HepG2 (cell line): ENCODE data around the gene CAMTA2. TPM values are rescaled to one million over a fixed set of nuclear protein-coding genes. Genes with fewer than 3 reads are reported as not detected.
A peak's percentile ranks its signal among the peaks of the same experiment; 100 is the strongest.

Experiments
- ATAC-seq: fragments of 200-7000 bp; cut with Tn5 transposase; 3 replicates; pipeline ENCODE4 v1.9.1; 2020; ENCODE audit warnings: mild to moderate bottlenecking, moderate library complexity
- BruUV-seq: library from RNA; stranded (reverse); fragments of 400-500 nt; replicated peaks from 2 replicates; lab custom pipeline; 2021; lab: Mats Ljungman, UMichigan
- CTCF ChIA-PET: fragments of 300-600 bp; formaldehyde crosslinking; extraction: SDS; loops from one replicate; lab custom pipeline; 2021; ENCODE audit warnings: low total read pairs, inconsistent platforms, low intra/inter-chr PET ratio; lab: Yijun Ruan, JAX
- POLR2A ChIA-PET: fragments of 350-600 bp; sonication (Branson Sonifier 250); formaldehyde crosslinking; loops from one replicate; lab custom pipeline; 2020; ENCODE audit warnings: antibody characterized with exemption, inconsistent platforms; lab: Yijun Ruan, JAX
- DNase-seq: peaks from one replicate; pipeline ENCODE4 v3.0.0-alpha.2; 2015; ENCODE audit warnings: low spot score
- FAIRE-seq: peaks from 3 replicates; lab custom pipeline; 2011; peaks lifted over from hg19 to GRCh38; lab: Jason Lieb, UNC
- H2AFZ ChIP-seq: one replicate; pipeline ENCODE4 v1.6.1; 2011; ENCODE audit warnings: low read length, inconsistent platforms
- H3K27ac ChIP-seq: fragments of 300-600 bp; 3 replicates; pipeline ENCODE4 v1.8.0; 2011; ENCODE audit warnings: mixed run types, mild to moderate bottlenecking, mixed read lengths, low read length, inconsistent platforms; ENCODE audit not compliant: insufficient read depth; ENCODE audit errors: extremely low read length
- H3K27me3 ChIP-seq, 2 experiments: fragments of 200-600 bp in 1 of 2; 2 replicates in 1 of 2; 3 replicates in 1 of 2; pipeline versions ENCODE4 v1.6.0 to v1.8.0; 2011; ENCODE audit warnings: low read length in 2 of 2, mild to moderate bottlenecking in 2 of 2, moderate library complexity in 2 of 2, inconsistent platforms in 1 of 2; ENCODE audit not compliant: insufficient read depth in 2 of 2, control insufficient read depth in 1 of 2
- H3K36me3 ChIP-seq, 2 experiments: fragments of 200-600 bp in 1 of 2; replicated peaks in 1 of 2; 2 replicates in 1 of 2; 3 replicates in 1 of 2; pipeline versions ENCODE4 v1.5.1 to v1.8.0; 2011; ENCODE audit warnings: low read length in 2 of 2, inconsistent platforms in 1 of 2; ENCODE audit not compliant: insufficient read depth in 2 of 2, control insufficient read depth in 1 of 2
- H3K4me1 ChIP-seq: 2 replicates; pipeline ENCODE4 v1.5.1; 2012; ENCODE audit warnings: low read length, inconsistent platforms; ENCODE audit not compliant: insufficient read depth
- H3K4me2 ChIP-seq: 2 replicates; pipeline ENCODE4 v1.6.0; 2011; ENCODE audit warnings: low read depth, low read length, inconsistent platforms
- H3K4me3 ChIP-seq, 3 experiments: fragments of 200-600 bp in 1 of 3; sonication (generic), shearing (Covaris generic) in 1 of 3; replicated peaks in 1 of 3; 2 replicates each; pipeline ENCODE4 v1.5.1; 2011 to 2016; ENCODE audit warnings: low read length in 3 of 3, inconsistent platforms in 2 of 3, low read depth in 2 of 3, mild to moderate bottlenecking in 2 of 3, control low read depth in 1 of 3, mixed read lengths in 1 of 3; ENCODE audit not compliant: insufficient read depth in 1 of 3
- H3K79me2 ChIP-seq: one replicate; pipeline ENCODE4 v1.6.1; 2011; ENCODE audit warnings: low read length, inconsistent platforms; ENCODE audit not compliant: insufficient read depth
- H3K9ac ChIP-seq: 2 replicates; pipeline ENCODE4 v1.6.0; 2011; ENCODE audit warnings: mild to moderate bottlenecking, low read depth, low read length, inconsistent platforms; ENCODE audit not compliant: insufficient read depth
- H3K9me3 ChIP-seq: 2 replicates; pipeline ENCODE4 v1.5.1; 2012; ENCODE audit warnings: mild to moderate bottlenecking, low read length
- H4K20me1 ChIP-seq: 2 replicates; pipeline ENCODE4 v1.6.0; 2011; ENCODE audit warnings: inconsistent platforms, mild to moderate bottlenecking, low read length, moderate library complexity; ENCODE audit not compliant: insufficient read depth
- CBFB ChIP-seq: sonication (generic); formaldehyde crosslinking; IDR thresholded peaks from 2 replicates; pipeline ENCODE4 v1.4.0; 2020; ENCODE audit warnings: missing genetic modification reagents
- DRAP1 ChIP-seq: IDR thresholded peaks from 2 replicates; pipeline ENCODE4 v1.6.1; 2016; ENCODE audit warnings: missing genetic modification reagents, missing compliant biosample characterization
- ELK4 ChIP-seq: sonication (generic); formaldehyde crosslinking; IDR thresholded peaks from 2 replicates; pipeline ENCODE4 v1.9.0; 2021; ENCODE audit warnings: missing genetic modification reagents, borderline replicate concordance
- FOXA1 ChIP-seq, 2 experiments: fragments of 450-650 bp in 1 of 2; sonication (generic) in 1 of 2; formaldehyde crosslinking in 1 of 2; IDR thresholded peaks; 2 replicates each; pipeline versions ENCODE4 v1.4.0 to v1.6.1; 2016 to 2020; ENCODE audit warnings: missing genetic modification reagents in 1 of 2
- MATR3 ChIP-seq: sonication (generic); formaldehyde crosslinking; IDR thresholded peaks from 2 replicates; pipeline ENCODE4 v1.4.0; 2020; ENCODE audit warnings: missing genetic modification reagents
- MXI1 ChIP-seq: IDR thresholded peaks from 3 replicates; pipeline ENCODE4 v1.6.1; 2012; ENCODE audit warnings: low read depth, low read length, inconsistent platforms, borderline replicate concordance
- SKI ChIP-seq: fragments of 450-650 bp; IDR thresholded peaks from one replicate; pipeline ENCODE4 v1.6.1; 2018; ENCODE audit warnings: mild to moderate bottlenecking; ENCODE audit not compliant: partially characterized antibody
- SMAD9 ChIP-seq: sonication (generic); formaldehyde crosslinking; IDR thresholded peaks from 2 replicates; pipeline ENCODE4 v1.5.1; 2020; ENCODE audit warnings: mild to moderate bottlenecking, missing genetic modification reagents
- SOX13 ChIP-seq, 3 experiments: fragments of 450-650 bp in 1 of 3; sonication (generic) in 1 of 3; formaldehyde crosslinking in 1 of 3; IDR thresholded peaks in 2 of 3; conservative IDR thresholded peaks in 1 of 3; 2 replicates each; pipeline versions ENCODE4 v1.5.0 to v1.6.1; 2016 to 2020; ENCODE audit warnings: antibody characterized with exemption in 1 of 3, mild to moderate bottlenecking in 1 of 3, missing compliant biosample characterization in 1 of 3, missing genetic modification reagents in 1 of 3, moderate library complexity in 1 of 3
- SRSF9 ChIP-seq: fragments of 200-400 bp; formaldehyde crosslinking; IDR thresholded peaks from 2 replicates; pipeline ENCODE4 v1.6.1; 2018; ENCODE audit warnings: borderline replicate concordance, mild to moderate bottlenecking, low read depth, low read length; ENCODE audit not compliant: insufficient read depth, poor library complexity, severe bottlenecking
- TOPORS ChIP-seq: sonication (generic); formaldehyde crosslinking; IDR thresholded peaks from 2 replicates; pipeline ENCODE4 v1.8.0; 2023; ENCODE audit warnings: mild to moderate bottlenecking, missing genetic modification reagents
- ZBTB3 ChIP-seq: sonication (generic); formaldehyde crosslinking; IDR thresholded peaks from 2 replicates; pipeline ENCODE4 v1.4.0; 2020; ENCODE audit warnings: low read depth, mild to moderate bottlenecking, moderate library complexity, missing genetic modification reagents, borderline replicate concordance
- ZBTB33 ChIP-seq: sonication (generic); formaldehyde crosslinking; IDR thresholded peaks from 2 replicates; pipeline ENCODE4 v1.4.0; 2020; ENCODE audit warnings: missing genetic modification reagents
- ZNF124 ChIP-seq: sonication (generic); formaldehyde crosslinking; IDR thresholded peaks from 2 replicates; pipeline ENCODE4 v1.4.0; 2020; ENCODE audit warnings: missing genetic modification reagents
- ZNF20 ChIP-seq: sonication (generic); formaldehyde crosslinking; IDR thresholded peaks from 2 replicates; pipeline ENCODE4 v1.4.0; 2020; ENCODE audit warnings: mild to moderate bottlenecking, moderate library complexity, missing genetic modification reagents
- ZNF431 ChIP-seq: sonication (generic); formaldehyde crosslinking; IDR thresholded peaks from 2 replicates; pipeline ENCODE4 v1.9.0; 2022; ENCODE audit warnings: missing genetic modification reagents, low read depth, mild to moderate bottlenecking, borderline replicate concordance
- ZNF484 ChIP-seq: sonication (generic); formaldehyde crosslinking; IDR thresholded peaks from 2 replicates; pipeline ENCODE4 v1.5.1; 2020; ENCODE audit warnings: mild to moderate bottlenecking, low read depth, missing genetic modification reagents, borderline replicate concordance
- ZNF576 ChIP-seq: sonication (generic); formaldehyde crosslinking; IDR thresholded peaks from 2 replicates; pipeline ENCODE4 v1.4.0; 2020; ENCODE audit warnings: mild to moderate bottlenecking, missing genetic modification reagents
- ZNF737 ChIP-seq: sonication (generic); formaldehyde crosslinking; IDR thresholded peaks from 2 replicates; pipeline ENCODE4 v1.5.0; 2020; ENCODE audit warnings: missing genetic modification reagents, mild to moderate bottlenecking, borderline replicate concordance
- ZNF773 ChIP-seq: sonication (generic); formaldehyde crosslinking; IDR thresholded peaks from 2 replicates; pipeline ENCODE4 v1.4.0; 2020; ENCODE audit warnings: missing genetic modification reagents, borderline replicate concordance
- ZZZ3 ChIP-seq: sonication (generic); formaldehyde crosslinking; IDR thresholded peaks from 2 replicates; pipeline ENCODE4 v1.4.0; 2020; ENCODE audit warnings: missing genetic modification reagents, mild to moderate bottlenecking, borderline replicate concordance
- WGBS: methylation state at CpG from one replicate; pipeline ENCODE4 v1.1.6; 2017; ENCODE audit warnings: low lambda C conversion rate; 5-methylcytosine and 5-hydroxymethylcytosine counted together
- in situ Hi-C: cut with HindIII; loops from 2 replicates; pipeline ENCODE4 v1.10.0; 2017; ENCODE audit warnings: low pct_unique_long_range_greater_than_20kb; ENCODE audit not compliant: extremely low pct_ligation_motif_present
- intact Hi-C: fragments of 100-400 bp; cut with micrococcal nuclease; formaldehyde crosslinking; loops from one replicate; pipeline ENCODE4 v1.10.0; 2022; ENCODE audit not compliant: unreplicated experiment
- polyA plus RNA-seq, 8 experiments: library from polyadenylated mRNA; depleted of rRNA in 3 of 8; stranded (reverse) in 7 of 8; unstranded in 1 of 8; fragments of >200 nt; fragmentation: Illumina TruSeq in 4 of 8; extraction: Trizol in 4 of 8; gene quantifications; 2 replicates each; pipeline versions ENCODE4 v1.2.1 to v1.2.3, GENCODE V29; 2011 to 2016; ENCODE audit warnings: low read depth in 4 of 8, missing spikeins in 1 of 8, mixed read lengths in 1 of 8; ENCODE audit not compliant: insufficient read depth in 1 of 8
- total RNA-seq, 5 experiments: library from RNA; depleted of rRNA; stranded (reverse); fragments of >200 nt; fragmentation: Illumina TruSeq; extraction: Trizol; gene quantifications; 2 replicates each; pipeline ENCODE4 v1.2.3, GENCODE V29; 2016; ENCODE audit warnings: low read depth in 1 of 5

Gene CAMTA2
- total and polyA plus RNA-seq, 2 of the 13 experiments (the other 11 are each of a cell fraction or from before 2014, with no cell fraction given) = 4.1 to 7.1 TPM

- FAIRE-seq (no peak), DNase-seq (peak; percentile 82), ATAC-seq (peak; percentile 62)
- POLR2A ChIA-PET = interaction anchor here (0.6 to 10.0 kb wide), 7 partner anchors 9 to 153 kb away, joined by 3 to 273 read pairs (median 9); partner anchors contain the start of genes INCA1, KIF1C, PSMB6 and RNF167
- peaks cover 33% of the 10 kb centered on the region for H4K20me1 ChIP-seq
- CTCF ChIA-PET = no interaction called here
- BruUV-seq = no TSS peak
- H3K9ac ChIP-seq = peak overlapping the region; percentile 84
- peaks cover 59% of the 10 kb centered on the region for H3K4me1 ChIP-seq
- H3K79me2 ChIP-seq = peaks cover 49% of the 10 kb centered on the region
- in situ Hi-C loops (no loop called here), intact Hi-C loops (no loop called here)
- WGBS = 1% methylated on average over 22 of the region's 40 CpGs
- no peaks in the 10 kb centered on the region; a peak in 1 of 5 replicates for H3K27me3 ChIP-seq
- H3K27ac ChIP-seq = peak overlapping the region; percentile 99
- H3K4me2 ChIP-seq = peak overlapping the region; percentile 84
- H3K36me3 ChIP-seq = peaks cover 10 to 28% of the 10 kb centered on the region in 2 experiments
- H2AFZ ChIP-seq = no peak overlapping the region
- peak overlapping the region; percentile 70 to 100 (median 93) for H3K4me3 ChIP-seq
- no peaks in the 10 kb centered on the region for H3K9me3 ChIP-seq
- no peak for TF ChIP-seq ZNF431
- TF ChIP-seq TOPORS = no peak
- TF ChIP-seq ZBTB33 = no peak
- TF ChIP-seq SKI = no peak
- TF ChIP-seq DRAP1 = no peak
- no peak for TF ChIP-seq MATR3 (CRISPR knock-in tag)
- no peak for TF ChIP-seq SOX13 (IDR thresholded peaks at IDR 0.05)
- TF ChIP-seq SOX13 (CRISPR knock-in tag; conservative IDR thresholded peaks at IDR 0.05 in 1 of 2, IDR thresholded peaks at IDR 0.05 in 1 of 2) = no peak
- no peak for TF ChIP-seq SMAD9 (CRISPR knock-in tag)
- no peak for TF ChIP-seq ZNF737 (CRISPR knock-in tag)
- TF ChIP-seq ZNF484 (CRISPR knock-in tag) = no peak
- peak; percentile 49; the same call in 1 of the 3 replicates for TF ChIP-seq MXI1
- no peak for TF ChIP-seq ZZZ3 (CRISPR knock-in tag)
- no peak for TF ChIP-seq FOXA1 (IDR thresholded peaks at IDR 0.05)
- TF ChIP-seq FOXA1 (CRISPR knock-in tag; IDR thresholded peaks at IDR 0.05) = no peak
- TF ChIP-seq CBFB (CRISPR knock-in tag) = no peak
- TF ChIP-seq ZNF124 (CRISPR knock-in tag) = no peak; the same call in 1 of the 2 replicates
- no peak for TF ChIP-seq ZNF773 (CRISPR knock-in tag)
- TF ChIP-seq ZNF20 (CRISPR knock-in tag) = no peak
- TF ChIP-seq SRSF9 = no peak
- no peak for TF ChIP-seq ZBTB3
- no peak for TF ChIP-seq ZNF576 (CRISPR knock-in tag)
- TF ChIP-seq ELK4 (CRISPR knock-in tag) = no peak
Measured at GRCh38 chr17:4948931-4949320, 38.5 kb downstream of the CAMTA2 start.
